NCI-H1417 treated with DMSO at 0.1 percent for 48 hours (cell line): ENCODE results near the gene PCDHB13.
A peak's percentile ranks its signal among the peaks of the same experiment; 100 is the strongest.
"Not testable (repeated sequence)": the region's sequence is repeated elsewhere in the genome, so short reads cannot be mapped to it uniquely, and the experiment has no call there.

Experiments used
- DNase-seq: peaks from one replicate; lab custom pipeline; 2025; lab: John Stamatoyannopoulos, UW

The PCDHB13 gene

DNA sequence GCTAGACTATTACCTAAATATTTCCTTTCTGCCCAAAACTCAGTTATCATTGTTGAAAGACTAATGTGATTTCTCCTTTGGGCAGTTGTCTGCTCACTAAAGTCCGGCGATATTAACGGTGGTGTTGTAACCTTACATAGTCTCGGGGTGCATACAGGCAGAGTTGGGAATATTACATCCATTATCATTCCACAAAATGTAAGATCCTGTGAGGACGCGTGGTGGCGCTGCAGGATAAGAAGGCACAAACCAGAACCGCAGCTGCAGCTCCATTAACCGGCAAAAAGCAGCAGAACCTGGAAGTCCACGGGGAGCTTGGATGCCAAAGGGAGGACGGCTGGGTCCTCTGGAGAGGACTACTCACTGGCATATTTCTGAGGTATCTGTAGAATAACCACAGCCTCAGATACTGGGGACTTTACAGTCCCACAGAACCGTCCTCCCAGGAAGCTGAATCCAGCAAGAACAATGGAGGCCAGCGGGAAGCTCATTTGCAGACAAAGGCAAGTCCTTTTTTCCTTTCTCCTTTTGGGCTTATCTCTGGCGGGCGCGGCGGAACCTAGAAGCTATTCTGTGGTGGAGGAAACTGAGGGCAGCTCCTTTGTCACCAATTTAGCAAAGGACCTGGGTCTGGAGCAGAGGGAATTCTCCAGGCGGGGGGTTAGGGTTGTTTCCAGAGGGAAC lies at the start of gene PCDHB13:
Gene PCDHB13 (plus strand): TSS at position 264 of the 684 bp plus-strand sequence. CDS start 205 bp downstream, at position 469.
- DNase-seq, result not testable (repeated sequence)

DNA sequence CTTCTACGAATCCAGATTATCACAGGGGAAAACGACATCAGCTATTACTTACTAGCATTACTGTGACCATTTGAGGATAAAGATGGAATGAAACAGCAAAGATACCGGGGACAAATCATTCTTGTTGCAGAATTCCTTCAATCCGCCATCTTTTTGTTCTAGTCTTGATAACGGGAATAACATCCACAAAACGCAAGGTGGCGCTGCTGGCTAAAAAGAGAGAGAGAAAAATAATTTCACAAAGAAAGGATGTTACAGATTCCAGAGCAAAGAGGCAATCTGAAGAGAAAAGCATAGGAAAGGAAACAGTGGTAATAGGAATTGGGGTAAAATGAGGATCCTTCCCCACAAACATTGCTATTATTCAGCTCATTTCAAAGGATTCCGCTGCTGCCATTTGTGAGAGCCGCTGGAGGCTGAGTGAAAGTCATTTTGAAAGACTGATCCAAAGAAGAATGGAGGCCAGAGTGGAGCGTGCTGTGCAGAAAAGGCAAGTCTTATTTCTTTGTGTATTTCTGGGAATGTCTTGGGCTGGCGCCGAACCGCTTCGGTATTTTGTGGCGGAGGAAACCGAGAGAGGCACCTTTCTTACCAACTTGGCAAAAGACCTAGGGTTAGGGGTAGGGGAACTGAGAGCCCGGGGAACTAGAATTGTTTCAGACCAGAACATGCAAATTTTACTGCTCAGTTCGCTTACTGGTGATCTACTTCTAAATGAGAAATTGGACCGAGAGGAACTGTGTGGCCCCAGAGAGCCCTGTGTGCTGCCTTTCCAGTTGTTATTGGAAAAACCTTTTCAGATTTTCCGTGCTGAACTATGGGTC lies 41.1 kb upstream of the PCDHB13 start, which contains the start of gene PCDHB7:
Gene PCDHB7 (plus strand): TSS at position 264 of the 824 bp plus-strand sequence. CDS start 192 bp downstream, at position 456.
- DNase-seq, result no peak

DNA sequence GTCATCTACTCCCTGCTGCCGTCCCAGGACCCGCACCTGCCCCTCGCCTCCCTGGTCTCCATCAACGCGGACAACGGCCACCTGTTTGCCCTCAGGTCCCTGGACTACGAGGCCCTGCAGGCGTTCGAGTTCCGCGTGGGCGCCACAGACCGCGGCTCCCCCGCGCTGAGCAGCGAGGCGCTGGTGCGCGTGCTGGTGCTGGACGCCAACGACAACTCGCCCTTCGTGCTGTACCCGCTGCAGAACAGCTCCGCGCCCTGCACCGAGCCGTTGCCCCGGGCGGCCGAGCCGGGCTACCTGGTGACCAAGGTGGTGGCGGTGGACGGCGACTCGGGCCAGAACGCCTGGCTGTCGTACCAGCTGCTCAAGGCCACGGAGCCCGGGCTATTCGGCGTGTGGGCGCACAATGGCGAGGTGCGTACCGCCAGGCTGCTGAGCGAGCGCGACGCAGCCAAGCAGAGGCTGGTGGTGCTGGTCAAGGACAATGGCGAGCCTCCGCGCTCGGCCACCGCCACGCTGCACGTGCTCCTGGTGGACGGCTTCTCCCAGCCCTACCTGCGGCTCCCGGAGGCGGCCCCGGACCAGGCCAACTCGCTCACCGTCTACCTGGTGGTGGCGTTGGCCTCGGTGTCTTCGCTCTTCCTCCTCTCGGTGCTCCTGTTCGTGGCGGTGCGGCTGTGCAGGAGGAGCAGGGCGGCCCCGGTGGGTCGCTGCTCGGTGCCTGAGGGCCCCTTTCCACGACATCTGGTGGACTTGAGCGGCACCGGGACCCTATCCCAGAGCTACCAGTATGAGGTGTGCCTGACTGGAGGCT lies 39.2 kb upstream of the PCDHB13 start:
- not testable (repeated sequence) for DNase-seq

DNA sequence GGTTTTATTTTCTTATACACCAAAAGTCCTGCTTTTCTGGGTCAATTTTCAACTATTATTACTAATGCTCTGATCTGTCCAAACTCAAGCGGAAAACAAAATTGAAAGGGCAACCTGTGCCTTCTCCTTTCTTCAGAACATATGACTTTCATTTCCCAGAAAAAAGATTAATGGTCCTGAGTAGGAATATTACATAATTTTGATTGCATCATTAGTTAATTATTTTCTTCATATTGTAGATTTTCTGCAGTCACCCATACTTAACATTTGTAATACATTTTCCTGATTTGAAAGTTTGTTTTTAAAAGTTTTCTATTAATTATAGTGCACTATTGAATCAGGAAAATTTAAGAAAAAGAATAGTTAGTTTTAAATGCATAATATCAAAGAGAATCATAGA lies 37.8 kb upstream of the PCDHB13 start:
- no peak for DNase-seq

DNA sequence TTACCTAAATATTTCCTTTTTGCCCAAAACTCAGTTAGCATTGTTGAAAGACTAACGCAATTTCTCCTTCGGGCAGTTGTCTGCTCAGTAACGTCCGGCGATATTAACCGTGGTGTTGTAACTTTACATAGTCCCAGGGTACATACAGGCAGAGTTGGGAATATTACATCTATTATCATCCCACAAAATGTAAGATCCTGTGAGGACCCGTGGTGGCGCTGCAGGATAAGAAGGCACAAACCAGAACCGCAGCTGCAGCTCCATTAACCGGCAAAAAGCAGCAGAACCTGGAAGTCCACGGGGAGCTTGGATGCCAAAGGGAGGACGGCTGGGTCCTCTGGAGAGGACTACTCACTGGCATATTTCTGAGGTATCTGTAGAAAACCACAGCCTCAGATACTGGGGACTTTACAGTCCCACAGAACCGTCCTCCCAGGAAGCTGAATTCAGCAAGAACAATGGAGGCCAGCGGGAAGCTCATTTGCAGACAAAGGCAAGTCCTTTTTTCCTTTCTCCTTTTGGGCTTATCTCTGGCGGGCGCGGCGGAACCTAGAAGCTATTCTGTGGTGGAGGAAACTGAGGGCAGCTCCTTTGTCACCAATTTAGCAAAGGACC lies 36.0 kb upstream of the PCDHB13 start, which contains the start of gene PCDHB8:
Gene PCDHB8 (plus strand): TSS at position 214 of the 615 bp plus-strand sequence. CDS start 245 bp downstream, at position 459.
- not testable (repeated sequence) for DNase-seq

DNA sequence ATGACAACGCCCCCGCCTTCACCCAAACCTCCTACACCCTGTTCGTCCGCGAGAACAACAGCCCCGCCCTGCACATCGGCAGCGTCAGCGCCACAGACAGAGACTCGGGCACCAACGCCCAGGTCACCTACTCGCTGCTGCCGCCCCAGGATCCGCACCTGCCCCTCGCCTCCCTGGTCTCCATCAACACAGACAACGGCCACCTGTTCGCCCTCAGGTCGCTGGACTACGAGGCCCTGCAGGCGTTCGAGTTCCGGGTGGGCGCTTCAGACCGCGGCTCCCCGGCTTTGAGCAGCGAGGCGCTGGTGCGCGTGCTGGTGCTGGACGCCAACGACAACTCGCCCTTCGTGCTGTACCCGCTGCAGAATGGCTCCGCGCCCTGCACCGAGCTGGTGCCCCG lies 34.3 kb upstream of the PCDHB13 start:
- not testable (repeated sequence) for DNase-seq

DNA sequence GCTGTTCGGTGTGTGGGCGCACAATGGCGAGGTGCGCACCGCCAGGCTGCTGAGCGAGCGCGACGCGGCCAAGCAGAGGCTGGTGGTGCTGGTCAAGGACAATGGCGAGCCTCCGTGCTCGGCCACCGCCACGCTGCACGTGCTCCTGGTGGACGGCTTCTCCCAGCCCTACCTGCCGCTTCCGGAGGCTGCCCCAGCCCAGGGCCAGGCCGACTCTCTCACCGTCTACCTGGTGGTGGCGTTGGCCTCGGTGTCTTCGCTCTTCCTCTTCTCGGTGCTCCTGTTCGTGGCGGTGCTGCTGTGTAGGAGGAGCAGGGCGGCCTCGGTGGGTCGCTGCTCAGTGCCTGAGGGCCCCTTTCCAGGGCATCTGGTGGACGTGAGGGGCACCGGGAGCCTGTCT lies 33.8 kb upstream of the PCDHB13 start:
- DNase-seq, result not testable (repeated sequence)

DNA sequence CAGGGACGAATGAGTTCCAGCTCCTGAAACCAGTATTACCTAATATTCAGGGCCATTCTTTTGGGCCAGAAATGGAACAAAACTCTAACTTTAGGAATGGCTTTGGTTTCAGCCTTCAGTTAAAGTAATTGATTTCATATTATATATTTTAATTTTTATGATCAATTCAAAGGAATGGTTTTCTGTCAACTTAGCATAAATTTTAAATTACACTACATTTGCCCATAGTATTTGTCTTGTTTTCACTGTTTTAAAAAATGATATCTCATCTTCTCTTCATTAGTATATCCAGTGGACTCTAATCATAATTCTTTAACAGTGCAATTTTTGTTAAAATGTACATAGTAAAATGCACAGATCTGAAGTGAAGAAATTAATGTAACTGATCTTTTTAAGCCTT lies 33.4 kb upstream of the PCDHB13 start:
- no peak for DNase-seq

DNA sequence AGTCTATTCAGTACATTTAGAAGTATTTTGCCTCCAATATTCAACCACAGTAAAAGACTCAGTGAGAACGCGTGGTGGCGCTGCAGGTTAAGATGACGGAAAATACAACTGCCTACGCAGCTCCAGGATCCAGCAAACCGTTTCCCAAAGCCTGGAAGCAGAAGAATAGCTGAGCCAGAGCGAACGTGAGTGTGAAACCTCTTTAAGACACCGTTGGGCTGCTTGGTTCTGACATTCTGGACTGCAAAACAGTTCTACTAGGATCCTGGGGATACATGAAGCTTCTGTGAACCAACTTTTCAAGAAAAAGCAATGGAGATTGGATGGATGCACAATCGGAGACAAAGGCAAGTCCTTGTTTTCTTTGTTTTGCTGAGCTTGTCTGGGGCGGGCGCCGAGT lies 31.5 kb upstream of the PCDHB13 start, which contains the start of gene PCDHB16:
Gene PCDHB16 (plus strand): TSS at position 140 of the 400 bp plus-strand sequence. CDS start 173 bp downstream, at position 313.
- no peak for DNase-seq

DNA sequence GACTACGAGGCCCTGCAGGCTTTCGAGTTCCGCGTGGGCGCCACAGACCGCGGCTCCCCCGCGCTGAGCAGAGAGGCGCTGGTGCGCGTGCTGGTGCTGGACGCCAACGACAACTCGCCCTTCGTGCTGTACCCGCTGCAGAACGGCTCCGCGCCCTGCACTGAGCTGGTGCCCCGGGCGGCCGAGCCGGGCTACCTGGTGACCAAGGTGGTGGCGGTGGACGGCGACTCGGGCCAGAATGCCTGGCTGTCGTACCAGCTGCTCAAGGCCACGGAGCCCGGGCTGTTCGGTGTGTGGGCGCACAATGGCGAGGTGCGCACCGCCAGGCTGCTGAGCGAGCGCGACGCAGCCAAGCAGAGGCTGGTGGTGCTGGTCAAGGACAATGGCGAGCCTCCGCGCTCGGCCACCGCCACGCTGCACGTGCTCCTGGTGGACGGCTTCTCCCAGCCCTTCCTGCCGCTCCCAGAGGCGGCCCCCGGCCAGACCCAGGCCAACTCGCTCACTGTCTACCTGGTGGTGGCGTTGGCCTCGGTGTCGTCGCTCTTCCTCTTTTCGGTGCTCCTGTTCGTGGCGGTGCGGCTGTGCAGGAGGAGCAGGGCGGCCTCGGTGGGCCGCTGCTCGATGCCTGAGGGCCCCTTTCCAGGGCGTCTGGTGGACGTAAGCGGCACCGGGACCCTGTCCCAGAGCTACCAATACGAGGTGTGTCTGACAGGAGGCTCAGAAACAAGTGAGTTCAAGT lies 29.4 kb upstream of the PCDHB13 start:
- DNase-seq, result not testable (repeated sequence)

DNA sequence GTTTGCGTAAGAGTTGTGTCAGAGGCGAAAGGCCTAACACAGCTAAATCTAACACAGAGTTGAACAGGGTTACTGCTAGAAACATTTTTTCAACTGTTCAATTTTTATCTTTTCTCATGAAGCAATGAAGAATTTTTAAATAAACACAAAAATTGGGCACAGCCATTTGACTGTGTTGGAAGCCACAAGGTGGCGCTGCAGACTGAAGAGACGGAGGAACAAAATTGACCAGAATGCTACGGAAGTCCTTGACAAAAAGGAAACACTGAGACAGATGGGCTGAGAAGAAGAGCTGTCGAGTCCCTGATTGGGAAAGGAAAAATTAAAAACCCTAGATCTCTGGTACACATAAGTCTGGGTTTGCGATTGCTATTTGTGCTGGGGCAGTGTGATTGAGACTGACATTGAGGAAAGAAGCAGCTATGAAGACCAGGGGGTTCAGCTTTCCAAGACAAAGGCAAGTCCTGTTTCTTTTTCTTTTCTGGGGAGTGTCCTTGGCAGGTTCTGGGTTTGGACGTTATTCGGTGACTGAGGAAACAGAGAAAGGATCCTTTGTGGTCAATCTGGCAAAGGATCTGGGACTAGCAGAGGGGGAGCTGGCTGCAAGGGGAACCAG lies 26.7 kb upstream of the PCDHB13 start, which contains the start of gene PCDHB9:
Gene PCDHB9 (plus strand): TSS at position 265 of the 616 bp plus-strand sequence. CDS start 158 bp downstream, at position 423.
- DNase-seq, result peak; percentile 1

DNA sequence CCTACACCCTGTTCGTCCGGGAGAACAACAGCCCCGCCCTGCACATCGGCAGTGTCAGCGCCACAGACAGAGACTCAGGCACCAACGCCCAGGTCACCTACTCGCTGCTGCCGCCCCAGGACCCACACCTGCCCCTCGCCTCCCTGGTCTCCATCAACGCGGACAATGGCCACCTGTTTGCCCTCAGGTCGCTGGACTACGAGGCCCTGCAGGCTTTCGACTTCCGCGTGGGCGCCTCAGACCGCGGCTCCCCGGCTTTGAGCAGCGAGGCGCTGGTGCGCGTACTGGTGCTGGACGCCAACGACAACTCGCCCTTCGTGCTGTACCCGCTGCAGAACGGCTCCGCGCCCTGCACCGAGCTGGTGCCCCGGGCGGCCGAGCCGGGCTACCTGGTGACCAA lies 25.0 kb upstream of the PCDHB13 start:
- not testable (repeated sequence) for DNase-seq

DNA sequence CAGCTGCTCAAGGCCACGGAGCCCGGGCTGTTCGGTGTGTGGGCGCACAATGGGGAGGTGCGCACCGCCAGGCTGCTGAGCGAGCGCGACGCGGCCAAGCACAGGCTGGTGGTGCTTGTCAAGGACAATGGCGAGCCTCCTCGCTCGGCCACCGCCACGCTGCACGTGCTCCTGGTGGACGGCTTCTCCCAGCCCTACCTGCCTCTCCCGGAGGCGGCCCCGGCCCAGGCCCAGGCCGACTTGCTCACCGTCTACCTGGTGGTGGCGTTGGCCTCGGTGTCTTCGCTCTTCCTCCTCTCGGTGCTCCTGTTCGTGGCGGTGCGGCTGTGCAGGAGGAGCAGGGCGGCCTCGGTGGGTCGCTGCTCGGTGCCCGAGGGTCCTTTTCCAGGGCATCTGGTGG lies 24.6 kb upstream of the PCDHB13 start:
- DNase-seq, result not testable (repeated sequence)

DNA sequence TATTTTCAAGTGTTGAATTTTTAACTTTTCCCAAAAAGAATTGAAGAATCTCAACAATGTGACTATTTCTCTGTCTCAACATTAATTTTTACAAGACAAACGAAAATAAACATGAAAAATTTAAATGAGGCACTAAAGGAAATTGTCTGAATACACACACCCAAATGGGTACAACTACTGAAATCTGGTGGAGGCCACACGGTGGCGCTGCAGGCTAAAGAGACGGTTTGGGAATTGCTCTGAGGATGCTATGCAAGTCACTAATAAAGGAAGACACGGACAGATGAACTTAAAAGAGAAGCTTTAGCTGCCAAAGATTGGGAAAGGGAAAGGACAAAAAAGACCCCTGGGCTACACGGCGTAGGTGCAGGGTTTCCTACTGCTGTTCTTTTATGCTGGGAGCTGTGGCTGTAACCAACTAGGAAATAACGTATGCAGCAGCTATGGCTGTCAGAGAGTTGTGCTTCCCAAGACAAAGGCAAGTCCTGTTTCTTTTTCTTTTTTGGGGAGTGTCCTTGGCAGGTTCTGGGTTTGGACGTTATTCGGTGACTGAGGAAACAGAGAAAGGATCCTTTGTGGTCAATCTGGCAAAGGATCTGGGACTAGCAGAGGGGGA lies 21.5 kb upstream of the PCDHB13 start, which contains the start of gene PCDHB10:
Gene PCDHB10 (plus strand): TSS at position 244 of the 616 bp plus-strand sequence. CDS start 200 bp downstream, at position 444.
- peak; percentile 53 for DNase-seq

DNA sequence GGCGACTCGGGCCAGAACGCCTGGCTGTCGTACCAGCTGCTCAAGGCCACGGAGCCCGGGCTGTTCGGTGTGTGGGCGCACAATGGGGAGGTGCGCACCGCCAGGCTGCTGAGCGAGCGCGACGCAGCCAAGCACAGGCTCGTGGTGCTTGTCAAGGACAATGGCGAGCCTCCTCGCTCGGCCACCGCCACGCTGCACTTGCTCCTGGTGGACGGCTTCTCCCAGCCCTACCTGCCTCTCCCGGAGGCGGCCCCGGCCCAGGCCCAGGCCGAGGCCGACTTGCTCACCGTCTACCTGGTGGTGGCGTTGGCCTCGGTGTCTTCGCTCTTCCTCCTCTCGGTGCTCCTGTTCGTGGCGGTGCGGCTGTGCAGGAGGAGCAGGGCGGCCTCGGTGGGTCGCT lies 19.4 kb upstream of the PCDHB13 start:
- not testable (repeated sequence) for DNase-seq

DNA sequence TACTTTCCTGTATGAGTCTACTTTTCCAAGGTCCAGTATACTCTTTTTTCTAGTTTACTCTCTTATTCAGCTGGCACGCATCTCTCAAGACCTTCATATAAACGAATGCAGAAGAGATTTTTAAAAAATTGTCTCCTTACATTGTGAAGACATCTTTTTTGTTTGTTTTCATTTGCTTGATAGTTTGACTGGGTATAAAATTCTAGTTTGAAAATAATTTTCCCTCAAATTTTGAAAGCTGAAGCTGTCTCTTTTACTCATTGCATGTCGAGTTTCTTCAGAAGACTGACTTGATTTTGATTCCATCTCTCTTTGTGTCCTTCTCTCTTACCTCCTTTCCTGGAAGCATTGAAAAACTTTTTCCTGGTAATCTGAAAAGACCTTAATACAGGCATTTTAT lies 17.4 kb upstream of the PCDHB13 start:
- no peak for DNase-seq

DNA sequence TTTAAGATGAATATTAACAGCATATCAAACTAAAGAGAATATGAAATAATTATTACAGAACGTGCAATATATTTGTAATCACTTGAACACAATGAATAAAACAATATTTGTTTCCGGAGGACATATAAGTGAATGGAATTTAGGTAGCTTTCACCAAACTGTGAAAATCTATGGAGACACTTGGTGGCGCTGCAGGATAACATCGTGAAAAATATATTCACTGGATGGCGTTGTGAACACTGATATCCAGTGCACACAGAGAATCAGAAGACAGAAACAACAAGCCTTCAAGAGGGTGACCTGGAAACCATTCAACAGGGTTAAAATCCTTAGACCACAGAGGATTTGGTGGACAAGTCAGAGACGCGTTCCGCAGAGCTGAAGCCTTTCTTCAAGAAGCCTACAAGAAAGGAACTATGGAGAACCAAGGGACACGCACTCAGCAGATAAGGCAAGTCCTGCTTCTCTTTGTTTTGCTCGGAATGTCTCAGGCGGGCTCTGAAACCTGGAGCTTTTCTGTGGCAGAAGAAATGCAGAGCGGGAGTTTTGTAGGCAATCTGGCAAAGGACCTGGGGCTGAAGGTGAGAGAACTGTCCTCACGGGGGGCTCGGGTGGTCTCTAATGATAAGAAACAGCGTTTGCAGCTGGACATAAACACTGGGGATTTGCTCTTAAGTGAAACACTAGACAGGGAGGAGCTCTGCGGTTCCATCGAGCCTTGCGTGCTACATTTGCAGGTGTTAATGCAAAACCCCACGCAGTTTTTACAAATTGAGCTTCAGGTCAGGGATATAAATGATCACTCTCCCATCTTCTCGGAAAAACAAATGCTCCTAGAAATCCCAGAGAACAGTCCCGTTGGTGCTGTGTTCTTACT lies 14.1 kb upstream of the PCDHB13 start, which contains the start of gene PCDHB11:
Gene PCDHB11 (plus strand): TSS at position 269 of the 877 bp plus-strand sequence. CDS start 148 bp downstream, at position 417.
- no peak for DNase-seq

DNA sequence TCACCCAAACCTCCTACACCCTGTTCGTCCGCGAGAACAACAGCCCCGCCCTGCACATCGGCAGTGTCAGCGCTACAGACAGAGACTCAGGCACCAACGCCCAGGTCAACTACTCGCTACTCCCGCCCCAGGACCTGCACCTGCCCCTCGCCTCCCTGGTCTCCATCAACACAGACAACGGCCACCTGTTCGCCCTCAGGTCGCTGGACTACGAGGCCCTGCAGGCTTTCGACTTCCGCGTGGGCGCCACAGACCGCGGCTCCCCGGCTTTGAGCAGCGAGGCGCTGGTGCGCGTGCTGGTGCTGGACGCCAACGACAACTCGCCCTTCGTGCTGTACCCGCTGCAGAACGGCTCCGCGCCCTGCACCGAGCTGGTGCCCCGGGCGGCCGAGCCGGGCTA lies 12.6 kb upstream of the PCDHB13 start:
- DNase-seq, result not testable (repeated sequence)
